HCT116 (cell line): ENCODE results near the gene WNT9B.

ENCODE experiments used
- EZH2 ChIP-seq: fragments of 200-600 bp; sonication (generic); IDR thresholded peaks from 2 replicates; pipeline ENCODE4 v1.6.1; 2017; ENCODE audit warnings: antibody characterized with exemption, mixed run types
- POLR2A ChIP-seq: IDR thresholded peaks from 2 replicates; pipeline ENCODE4 v1.7.0; 2011; ENCODE audit warnings: borderline replicate concordance; ENCODE audit not compliant: insufficient read depth, insufficient read length; ENCODE audit errors: extremely low read depth
- SIN3A ChIP-seq: IDR thresholded peaks from 2 replicates; pipeline ENCODE4 v1.6.1; 2012; ENCODE audit warnings: low read depth
- YY1 ChIP-seq: IDR thresholded peaks from 2 replicates; pipeline ENCODE4 v1.6.1; 2011; ENCODE audit warnings: low read length, low read depth, moderate library complexity, mild to moderate bottlenecking; ENCODE audit not compliant: insufficient replicate concordance; ENCODE audit errors: extremely low read depth
- TF ChIP-seq, protein P1 (sequence below): IDR thresholded peaks from 2 replicates; pipeline ENCODE4 v1.6.1; 2012
- TF ChIP-seq, protein P2 (sequence below), 3 experiments: fragments of 200-600 bp in 1 of 3; sonication (generic) in 1 of 3; IDR thresholded peaks in 2 of 3; conservative IDR thresholded peaks in 1 of 3; 2 replicates each; pipeline ENCODE4 v1.5.1; 2012 to 2017; ENCODE audit warnings: low read depth in 2 of 3, low read length in 2 of 3, antibody characterized with exemption in 1 of 3, borderline replicate concordance in 1 of 3, control low read depth in 1 of 3, mild to moderate bottlenecking in 1 of 3, mixed read lengths in 1 of 3, mixed run types in 1 of 3, moderate library complexity in 1 of 3; ENCODE audit not compliant: insufficient read depth in 1 of 3

DNA sequence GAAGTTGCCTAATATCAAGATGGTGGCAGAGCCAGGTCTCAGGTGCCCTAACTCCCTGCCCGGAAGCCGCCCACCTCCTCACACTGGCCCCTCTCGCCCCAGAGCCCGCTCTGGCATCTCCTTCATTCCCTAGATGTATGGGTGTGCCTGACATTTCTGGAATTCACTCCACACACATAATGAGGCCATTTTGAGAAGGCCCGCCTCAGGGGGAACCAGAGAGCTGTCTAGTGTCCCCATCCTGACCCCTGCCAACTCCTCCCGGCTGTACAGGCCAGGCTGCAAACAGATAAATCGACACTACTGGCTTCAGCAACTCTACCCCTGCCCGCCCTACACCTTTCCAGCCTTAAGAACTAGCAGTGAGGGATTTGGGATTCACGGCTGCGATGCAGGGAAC lies 40.5 kb upstream of the WNT9B start:
- TF ChIP-seq, protein P1, sequence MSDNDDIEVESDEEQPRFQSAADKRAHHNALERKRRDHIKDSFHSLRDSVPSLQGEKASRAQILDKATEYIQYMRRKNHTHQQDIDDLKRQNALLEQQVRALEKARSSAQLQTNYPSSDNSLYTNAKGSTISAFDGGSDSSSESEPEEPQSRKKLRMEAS = no peak
- TF ChIP-seq SIN3A (no peak), EZH2 (no peak), YY1 (no peak), POLR2A (no peak)
- TF ChIP-seq, protein P2, sequence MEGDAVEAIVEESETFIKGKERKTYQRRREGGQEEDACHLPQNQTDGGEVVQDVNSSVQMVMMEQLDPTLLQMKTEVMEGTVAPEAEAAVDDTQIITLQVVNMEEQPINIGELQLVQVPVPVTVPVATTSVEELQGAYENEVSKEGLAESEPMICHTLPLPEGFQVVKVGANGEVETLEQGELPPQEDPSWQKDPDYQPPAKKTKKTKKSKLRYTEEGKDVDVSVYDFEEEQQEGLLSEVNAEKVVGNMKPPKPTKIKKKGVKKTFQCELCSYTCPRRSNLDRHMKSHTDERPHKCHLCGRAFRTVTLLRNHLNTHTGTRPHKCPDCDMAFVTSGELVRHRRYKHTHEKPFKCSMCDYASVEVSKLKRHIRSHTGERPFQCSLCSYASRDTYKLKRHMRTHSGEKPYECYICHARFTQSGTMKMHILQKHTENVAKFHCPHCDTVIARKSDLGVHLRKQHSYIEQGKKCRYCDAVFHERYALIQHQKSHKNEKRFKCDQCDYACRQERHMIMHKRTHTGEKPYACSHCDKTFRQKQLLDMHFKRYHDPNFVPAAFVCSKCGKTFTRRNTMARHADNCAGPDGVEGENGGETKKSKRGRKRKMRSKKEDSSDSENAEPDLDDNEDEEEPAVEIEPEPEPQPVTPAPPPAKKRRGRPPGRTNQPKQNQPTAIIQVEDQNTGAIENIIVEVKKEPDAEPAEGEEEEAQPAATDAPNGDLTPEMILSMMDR (IDR thresholded peaks at IDR 0.05 in 2 of 3, conservative IDR thresholded peaks at IDR 0.05 in 1 of 3; ENCODE audit: borderline replicate concordance in 1 of 3, insufficient read depth in 1 of 3, low read depth in 2 of 3, low read length in 2 of 3) = no peak
